Ishikawa (cell line): ENCODE results near the gene CPNE4.

Source experiments
- CEBPB ChIP-seq: IDR thresholded peaks from 2 replicates; pipeline ENCODE4 v1.6.1; 2012
- CREB1 ChIP-seq: IDR thresholded peaks from 2 replicates; pipeline ENCODE4 v1.6.1; 2012; ENCODE audit warnings: low read depth
- EGR1 ChIP-seq: IDR thresholded peaks from 2 replicates; pipeline ENCODE4 v1.6.1; 2012
- EP300 ChIP-seq: IDR thresholded peaks from 2 replicates; pipeline ENCODE4 v1.6.1; 2012; ENCODE audit warnings: borderline replicate concordance
- FOXM1 ChIP-seq: IDR thresholded peaks from 2 replicates; pipeline ENCODE4 v1.6.1; 2012; ENCODE audit warnings: low read depth, borderline replicate concordance
- MAX ChIP-seq: IDR thresholded peaks from 2 replicates; pipeline ENCODE4 v1.6.1; 2012
- NFIC ChIP-seq: IDR thresholded peaks from 2 replicates; pipeline ENCODE4 v1.6.1; 2012
- RAD21 ChIP-seq: IDR thresholded peaks from 2 replicates; pipeline ENCODE4 v1.6.1; 2012; ENCODE audit warnings: low read depth
- REST ChIP-seq: IDR thresholded peaks from 2 replicates; pipeline ENCODE4 v1.6.1; 2012; ENCODE audit warnings: low read depth, mild to moderate bottlenecking
- TAF1 ChIP-seq: IDR thresholded peaks from 2 replicates; pipeline ENCODE4 v1.6.1; 2012; ENCODE audit warnings: low read depth, mild to moderate bottlenecking
- TCF12 ChIP-seq: IDR thresholded peaks from 2 replicates; pipeline ENCODE4 v1.6.1; 2012; ENCODE audit warnings: low read depth
- TEAD4 ChIP-seq: IDR thresholded peaks from 2 replicates; pipeline ENCODE4 v1.6.1; 2012
- YY1 ChIP-seq: IDR thresholded peaks from 2 replicates; pipeline ENCODE4 v1.6.1; 2012; ENCODE audit warnings: low read depth
- ZBTB7A ChIP-seq: IDR thresholded peaks from 2 replicates; pipeline ENCODE4 v1.6.1; 2012; ENCODE audit warnings: low read depth
- TF ChIP-seq, protein P1 (sequence below): IDR thresholded peaks from 2 replicates; pipeline ENCODE4 v1.6.1; 2012

The CPNE4 gene

GRCh38 chr3:132073771-132074170 lies 39.0 kb upstream of the CPNE4 start:
- TF ChIP-seq TAF1 (no peak), RAD21 (no peak), REST (no peak), EGR1 (no peak), FOXM1 (no peak), CREB1 (no peak), EP300 (no peak), MAX (no peak), YY1 (no peak), TEAD4 (no peak), ZBTB7A (no peak), CEBPB (no peak), NFIC (no peak), TCF12 (no peak)
- TF ChIP-seq, protein P1, sequence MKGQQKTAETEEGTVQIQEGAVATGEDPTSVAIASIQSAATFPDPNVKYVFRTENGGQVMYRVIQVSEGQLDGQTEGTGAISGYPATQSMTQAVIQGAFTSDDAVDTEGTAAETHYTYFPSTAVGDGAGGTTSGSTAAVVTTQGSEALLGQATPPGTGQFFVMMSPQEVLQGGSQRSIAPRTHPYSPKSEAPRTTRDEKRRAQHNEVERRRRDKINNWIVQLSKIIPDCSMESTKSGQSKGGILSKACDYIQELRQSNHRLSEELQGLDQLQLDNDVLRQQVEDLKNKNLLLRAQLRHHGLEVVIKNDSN = no peak

GRCh38 chr3:132071043-132071442 lies 36.2 kb upstream of the CPNE4 start:
- no peak for TF ChIP-seq EGR1
- TF ChIP-seq TCF12 = no peak
- no peak for TF ChIP-seq RAD21
- no peak for TF ChIP-seq FOXM1
- TF ChIP-seq ZBTB7A = no peak
- TF ChIP-seq NFIC = no peak
- TF ChIP-seq YY1 = no peak
- TF ChIP-seq MAX = no peak
- no peak for TF ChIP-seq CEBPB
- TF ChIP-seq, protein P1 = no peak
- TF ChIP-seq CREB1 = no peak

- TF ChIP-seq EP300 (no peak), CREB1 (no peak), MAX (no peak), YY1 (no peak), TCF12 (no peak), TEAD4 (no peak), RAD21 (no peak), NFIC (no peak), REST (no peak), FOXM1 (no peak), ZBTB7A (no peak), EGR1 (no peak)
- TF ChIP-seq, protein P1 = no peak
Measured at GRCh38 chr3:132064114-132064513, 29.3 kb upstream of the CPNE4 start.

DNA sequence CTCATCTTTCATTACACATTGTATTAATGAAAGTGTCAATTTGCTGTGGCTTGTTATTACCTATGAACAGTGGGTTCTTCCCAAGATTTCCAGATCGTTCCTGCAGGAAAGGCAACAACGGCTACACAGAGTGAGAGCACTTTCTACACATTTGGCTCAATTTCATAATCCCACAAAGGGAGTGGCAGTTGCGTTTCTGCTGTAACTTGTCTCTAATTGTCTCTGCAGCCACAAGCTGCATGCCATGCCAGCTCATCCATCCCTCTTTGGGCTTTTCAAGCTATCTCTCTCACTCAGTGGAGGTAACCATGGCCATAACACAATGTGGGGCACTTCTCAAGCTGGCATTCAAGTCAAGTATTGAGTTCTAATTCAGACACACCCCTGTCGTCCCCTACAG lies 27.7 kb upstream of the CPNE4 start:
- no peak for TF ChIP-seq REST
